GM08714 (cell line): ENCODE data around the gene CTIF.
"Not testable (repeated sequence)": the region's sequence is repeated elsewhere in the genome, so short reads cannot be mapped to it uniquely, and the experiment has no call there.

Source experiments
- H3K4me3 ChIP-seq: fragments of 200-500 bp; sonication (Bioruptor generic); 2 replicates; pipeline ENCODE4 v1.5.1; 2014; ENCODE audit warnings: mild to moderate bottlenecking, low read length, inconsistent platforms
- ZNF274 ChIP-seq: IDR thresholded peaks from 2 replicates; pipeline ENCODE4 v1.6.1; 2012; ENCODE audit warnings: mild to moderate bottlenecking, low read depth, low read length

CTIF gene

DNA sequence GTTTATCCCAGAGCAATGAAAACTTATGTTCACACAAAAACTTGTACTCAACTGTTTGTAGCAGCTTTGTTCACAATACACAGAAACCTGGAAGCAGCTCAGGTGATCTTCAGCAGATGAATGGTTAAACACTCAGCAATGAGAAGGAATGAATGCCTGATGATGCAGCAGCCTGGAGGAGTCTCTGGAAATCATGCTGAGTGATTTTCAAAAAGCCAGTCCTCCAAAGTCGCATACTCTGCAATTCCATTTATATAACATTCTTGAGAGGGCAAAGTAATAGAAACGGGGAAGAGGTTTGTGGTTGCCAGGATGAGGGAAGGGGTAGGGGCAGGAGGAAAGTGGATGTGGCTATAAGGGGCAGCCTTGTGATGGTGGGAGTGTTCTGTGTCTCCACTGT is 108.1 kb downstream of the CTIF start:
- no peak overlapping the region for H3K4me3 ChIP-seq
- no peak for TF ChIP-seq ZNF274

DNA sequence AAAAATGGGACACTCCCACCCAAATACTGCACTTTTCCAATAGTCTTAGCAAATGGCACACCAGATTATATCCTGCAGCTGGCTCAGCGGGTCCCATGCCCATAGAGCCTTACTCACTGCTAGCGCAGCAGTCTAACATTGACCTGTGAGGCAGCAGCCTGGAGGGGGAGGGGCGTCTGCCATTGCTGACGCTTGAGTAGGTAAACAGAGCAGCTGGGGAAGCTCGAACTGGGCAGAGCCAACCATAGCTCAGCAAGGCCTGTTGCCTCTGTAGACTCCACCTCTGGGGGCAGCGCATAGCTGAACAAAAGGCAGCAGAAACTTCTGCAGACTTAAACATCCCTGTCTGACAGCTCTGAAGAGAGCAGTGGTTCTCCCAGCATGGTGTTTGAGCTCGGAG is 110.4 kb downstream of the CTIF start:
- TF ChIP-seq ZNF274 = no peak
- no peak overlapping the region for H3K4me3 ChIP-seq

DNA sequence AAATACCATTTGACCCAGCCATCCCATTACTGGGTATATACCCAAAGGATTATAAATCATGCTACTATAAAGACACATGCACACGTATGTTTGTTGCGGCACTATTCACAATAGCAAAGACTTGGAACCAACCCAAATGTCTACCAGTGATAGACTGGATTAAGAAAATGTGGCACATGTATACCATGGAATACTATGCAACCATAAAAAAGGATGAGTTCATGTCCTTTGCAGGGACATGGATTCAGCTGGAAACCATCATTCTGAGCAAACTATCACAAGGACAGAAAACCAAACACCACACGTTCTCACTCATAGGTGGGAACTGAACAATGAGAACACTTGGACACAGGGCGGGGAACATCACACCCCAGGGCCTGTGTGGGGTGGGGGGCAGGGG is 115.8 kb downstream of the CTIF start:
- not testable (repeated sequence) for H3K4me3 ChIP-seq

DNA sequence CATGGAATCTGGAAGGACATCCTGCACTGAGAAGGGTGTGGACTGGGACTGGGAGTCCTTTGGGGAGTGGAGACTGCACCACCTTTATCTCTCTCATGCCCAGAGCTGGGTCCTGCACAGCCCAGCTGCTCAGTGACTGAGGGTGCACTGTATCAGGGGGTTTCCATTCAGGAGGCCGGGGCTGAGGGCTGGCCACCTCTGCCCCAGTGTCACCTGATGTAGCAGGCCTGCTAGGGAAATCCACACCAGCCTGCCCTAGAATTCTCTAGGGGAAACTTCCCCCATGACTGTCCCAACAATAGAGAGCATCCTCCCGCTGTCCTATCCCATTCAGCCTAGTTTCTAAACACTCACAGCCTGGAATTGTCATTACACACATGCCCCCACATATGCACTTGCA is 116.7 kb downstream of the CTIF start:
- no peak for TF ChIP-seq ZNF274

DNA sequence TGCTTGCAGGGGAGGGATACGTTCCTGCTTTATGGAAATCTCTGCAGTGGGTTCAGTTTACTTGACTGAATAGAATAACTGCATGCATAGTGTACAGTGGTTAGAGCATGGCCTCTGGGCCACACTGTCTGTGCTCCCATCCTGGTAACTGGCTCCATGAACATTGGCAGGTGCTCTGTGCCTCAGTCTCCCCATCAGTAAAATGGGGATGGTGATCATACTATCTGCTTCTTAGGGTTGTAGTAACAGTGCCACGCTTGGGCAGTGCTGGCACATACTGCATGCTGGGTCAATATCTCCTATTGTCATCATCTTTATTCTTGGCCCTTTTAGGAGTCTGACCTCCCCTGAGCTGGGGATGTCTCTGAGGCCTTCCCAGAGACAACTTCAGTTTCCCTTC is 117.3 kb downstream of the CTIF start:
- H3K4me3 ChIP-seq = no peak overlapping the region
- no peak for TF ChIP-seq ZNF274

More for the DNA sequence above, 116.7 kb downstream of the CTIF start:
- H3K4me3 ChIP-seq = no peak overlapping the region

DNA sequence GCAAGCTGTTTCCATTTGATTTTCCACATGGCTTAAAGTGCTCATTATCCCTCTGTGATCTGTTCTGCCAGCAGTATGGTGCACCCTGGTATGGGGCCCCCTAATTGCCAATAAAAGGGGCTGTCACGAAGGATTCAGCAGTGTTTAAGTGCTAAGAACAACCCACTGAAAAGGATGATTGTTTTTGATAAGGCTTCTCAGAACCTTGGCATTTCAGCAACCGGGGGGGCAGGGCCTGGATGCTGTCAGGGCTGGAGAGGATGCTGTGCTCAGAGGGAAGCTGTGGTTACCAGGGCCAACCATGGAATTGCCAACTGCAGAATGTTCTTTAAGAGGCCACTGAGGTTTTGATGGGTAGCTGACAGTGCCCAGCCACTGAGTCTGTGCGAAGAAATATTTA is 117.8 kb downstream of the CTIF start:
- no peak for TF ChIP-seq ZNF274

DNA sequence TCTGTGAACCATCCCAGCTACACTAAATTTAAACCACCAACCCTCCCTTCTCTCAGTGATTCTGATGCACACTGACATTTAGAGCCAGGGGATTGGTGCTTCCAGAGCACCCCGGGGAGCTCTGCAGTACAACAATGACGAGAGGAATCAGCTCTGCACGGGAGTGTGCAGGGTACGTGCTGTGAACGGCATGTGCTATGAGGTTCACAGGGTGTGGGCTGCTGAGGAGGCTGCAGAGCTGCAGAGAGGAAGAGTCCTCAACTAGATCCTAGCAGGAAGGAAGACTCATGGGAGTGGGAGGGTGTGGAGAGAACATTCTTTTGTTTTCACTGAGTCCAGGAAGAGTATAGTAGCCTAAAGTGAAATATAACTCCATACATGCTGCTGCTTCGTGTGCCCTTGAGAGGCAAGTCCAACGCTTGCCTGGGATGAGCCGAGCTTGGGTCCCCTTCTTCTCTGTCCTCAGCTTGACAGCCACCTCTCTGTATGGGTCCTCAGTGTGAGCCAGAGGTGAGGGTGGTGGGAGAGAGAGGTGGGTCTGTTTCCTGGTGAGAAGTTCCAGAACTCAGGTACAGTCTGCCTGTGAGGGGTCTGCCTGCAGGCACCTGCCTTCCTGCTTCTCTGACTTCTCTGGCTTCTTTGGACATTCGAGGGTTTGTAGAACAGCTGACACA is 118.8 kb downstream of the CTIF start:
- no peak overlapping the region for H3K4me3 ChIP-seq
- no peak for TF ChIP-seq ZNF274

More for the DNA sequence above, 117.8 kb downstream of the CTIF start:
- H3K4me3 ChIP-seq = no peak overlapping the region

DNA sequence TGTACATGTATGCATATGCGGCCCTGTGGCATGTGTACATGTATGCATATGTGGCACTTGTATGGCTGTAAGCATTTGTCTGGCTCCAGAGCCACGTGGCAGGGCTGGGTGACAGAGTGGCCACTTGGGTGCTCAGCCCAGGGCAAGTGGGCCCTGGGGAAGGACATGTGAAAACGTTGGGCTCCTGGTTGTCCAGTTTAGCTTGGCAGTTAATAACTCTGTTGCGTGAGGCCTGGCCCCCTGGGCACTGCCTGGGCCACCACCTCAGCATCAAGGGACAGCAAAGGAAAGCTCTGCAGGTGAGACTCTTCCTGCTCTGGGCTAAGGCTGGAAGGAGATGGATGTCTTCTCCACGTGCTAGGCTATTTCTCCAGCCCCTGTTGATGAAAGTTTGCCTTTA is 119.9 kb downstream of the CTIF start:
- no peak overlapping the region for H3K4me3 ChIP-seq
- no peak for TF ChIP-seq ZNF274

DNA sequence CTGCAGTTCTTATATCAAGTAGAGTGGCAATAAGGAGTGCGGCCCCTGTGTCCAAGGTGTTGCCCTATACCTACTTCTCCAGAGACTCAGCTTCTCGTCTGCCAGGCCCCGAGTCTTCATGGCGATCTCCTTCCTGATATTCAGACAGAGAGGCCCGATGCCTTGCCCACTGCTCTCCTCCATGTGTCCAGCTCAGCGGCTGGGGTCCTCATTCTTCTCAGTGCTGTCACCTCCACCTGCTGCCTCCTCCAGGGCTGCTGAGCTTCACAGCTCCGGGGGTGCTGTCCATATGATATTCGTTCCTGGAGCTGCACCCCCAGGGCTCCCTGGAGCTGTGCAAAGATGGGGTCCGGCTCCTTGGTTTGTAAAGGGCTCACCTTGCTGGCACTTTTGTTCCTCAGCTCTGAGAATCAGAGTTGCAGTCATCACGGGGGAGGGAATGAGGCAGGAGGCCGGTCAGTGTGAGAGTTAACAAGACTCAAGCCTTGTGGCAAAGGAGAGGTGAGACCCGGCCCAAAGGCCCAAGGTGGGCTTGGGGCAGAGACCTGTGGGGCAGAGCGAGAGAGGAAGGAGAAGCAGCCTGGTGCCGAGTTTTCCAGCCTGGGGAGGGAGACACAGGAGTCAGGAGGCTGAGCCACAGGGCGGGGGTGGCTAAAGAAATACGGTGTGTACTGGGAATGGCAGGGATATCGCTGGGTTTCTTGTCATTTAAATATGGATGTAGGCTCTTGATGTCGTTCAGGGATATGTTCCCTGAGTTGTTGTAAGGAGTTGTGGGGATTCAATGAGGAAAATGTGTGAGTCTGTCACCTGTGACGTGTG is 120.6 kb downstream of the CTIF start:
- TF ChIP-seq ZNF274 = no peak
- no peak overlapping the region for H3K4me3 ChIP-seq

DNA sequence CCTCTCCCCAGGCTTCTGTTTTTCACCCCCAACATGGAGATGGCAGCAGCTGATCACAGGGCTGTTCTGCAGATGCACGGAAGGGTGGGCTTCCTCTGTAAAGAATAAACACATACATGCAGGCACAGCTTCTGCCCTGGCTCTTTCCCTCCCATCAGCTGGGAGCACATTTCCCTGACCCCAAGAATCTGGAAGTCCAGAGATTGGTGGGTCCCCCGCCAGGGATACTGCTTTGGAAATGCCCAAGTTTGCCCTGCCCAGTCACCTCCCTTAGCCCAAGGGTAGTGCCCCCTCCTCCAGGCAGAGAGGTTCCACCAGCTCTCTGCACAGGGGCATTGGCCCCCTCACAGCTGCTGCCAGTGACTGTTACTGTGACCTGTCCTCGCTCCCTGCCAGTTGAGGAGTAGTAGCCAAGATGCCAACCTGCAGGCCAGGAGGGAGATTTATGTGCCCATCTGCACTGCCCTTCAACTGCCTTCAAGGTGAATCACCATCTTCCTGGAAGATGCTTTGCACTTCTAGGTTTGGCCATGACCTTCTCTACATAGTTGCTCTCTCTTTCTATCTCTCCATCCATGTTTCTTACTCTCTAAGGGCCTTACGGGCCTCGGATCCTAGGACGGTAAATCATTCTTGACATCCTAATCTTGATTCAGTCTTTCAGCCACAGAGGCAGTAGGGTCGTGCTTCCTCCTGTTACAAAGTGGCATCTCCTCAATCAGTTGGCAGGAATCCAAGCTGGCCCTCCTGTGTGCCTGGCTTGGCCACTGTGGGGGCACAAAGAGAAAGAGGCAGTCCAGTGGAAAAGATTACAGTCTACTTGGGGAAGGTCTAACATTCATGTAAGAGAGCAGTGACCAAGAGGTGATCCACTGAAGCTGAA is 121.8 kb downstream of the CTIF start:
- H3K4me3 ChIP-seq = no peak overlapping the region
- no peak for TF ChIP-seq ZNF274

DNA sequence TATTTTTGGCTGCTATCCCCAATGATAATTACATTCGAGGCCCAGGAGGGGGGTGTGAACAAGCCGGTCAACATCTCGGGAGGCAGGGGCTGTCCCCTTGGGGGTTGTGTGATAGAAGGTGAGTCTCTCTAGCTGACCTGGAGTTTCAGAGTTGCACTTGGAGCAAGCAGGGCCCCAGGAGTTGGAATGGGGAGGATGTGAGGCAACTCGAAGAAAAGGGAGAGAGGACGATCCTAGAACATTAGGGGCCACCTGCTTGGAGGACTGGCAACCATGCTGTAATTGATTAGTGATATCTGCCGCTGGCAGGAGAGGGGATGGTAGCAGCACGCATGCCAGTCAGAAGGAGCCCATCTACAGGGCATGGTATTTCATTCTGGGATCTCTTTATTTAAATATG is 122.6 kb downstream of the CTIF start:
- no peak overlapping the region for H3K4me3 ChIP-seq
- TF ChIP-seq ZNF274 = no peak

DNA sequence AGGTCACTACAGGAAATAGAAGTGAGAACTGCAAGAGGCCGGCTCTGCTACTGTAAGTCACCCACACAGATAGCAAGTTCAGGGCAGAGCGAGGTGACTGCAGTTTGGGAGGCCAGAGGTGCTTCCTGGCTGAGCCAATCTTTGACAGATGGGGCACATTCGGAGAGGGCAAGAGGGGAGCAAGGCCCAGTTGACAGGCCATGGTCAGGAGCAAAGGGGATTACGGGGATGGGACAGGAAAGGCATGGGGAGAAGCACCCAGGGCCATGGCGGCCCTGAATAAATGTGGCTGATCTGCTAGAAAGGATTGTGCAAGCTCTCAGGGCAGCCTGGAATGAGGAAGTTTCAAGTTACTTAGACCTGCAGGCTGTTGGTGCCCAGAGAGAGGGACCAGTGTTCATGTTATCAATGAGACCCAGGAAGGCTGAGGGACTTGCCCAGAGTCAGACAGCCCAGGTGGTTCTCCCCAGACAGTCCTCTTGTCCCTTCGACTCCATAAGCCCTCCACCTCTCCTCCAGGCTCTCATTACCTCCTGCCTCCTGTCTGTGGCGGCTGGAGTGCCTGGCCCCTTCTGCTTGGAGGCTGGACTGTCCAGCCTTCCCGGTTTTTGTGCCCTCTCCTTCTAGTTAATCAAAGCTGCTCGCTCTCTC is 123.3 kb downstream of the CTIF start:
- TF ChIP-seq ZNF274 = no peak
- H3K4me3 ChIP-seq = no peak overlapping the region

DNA sequence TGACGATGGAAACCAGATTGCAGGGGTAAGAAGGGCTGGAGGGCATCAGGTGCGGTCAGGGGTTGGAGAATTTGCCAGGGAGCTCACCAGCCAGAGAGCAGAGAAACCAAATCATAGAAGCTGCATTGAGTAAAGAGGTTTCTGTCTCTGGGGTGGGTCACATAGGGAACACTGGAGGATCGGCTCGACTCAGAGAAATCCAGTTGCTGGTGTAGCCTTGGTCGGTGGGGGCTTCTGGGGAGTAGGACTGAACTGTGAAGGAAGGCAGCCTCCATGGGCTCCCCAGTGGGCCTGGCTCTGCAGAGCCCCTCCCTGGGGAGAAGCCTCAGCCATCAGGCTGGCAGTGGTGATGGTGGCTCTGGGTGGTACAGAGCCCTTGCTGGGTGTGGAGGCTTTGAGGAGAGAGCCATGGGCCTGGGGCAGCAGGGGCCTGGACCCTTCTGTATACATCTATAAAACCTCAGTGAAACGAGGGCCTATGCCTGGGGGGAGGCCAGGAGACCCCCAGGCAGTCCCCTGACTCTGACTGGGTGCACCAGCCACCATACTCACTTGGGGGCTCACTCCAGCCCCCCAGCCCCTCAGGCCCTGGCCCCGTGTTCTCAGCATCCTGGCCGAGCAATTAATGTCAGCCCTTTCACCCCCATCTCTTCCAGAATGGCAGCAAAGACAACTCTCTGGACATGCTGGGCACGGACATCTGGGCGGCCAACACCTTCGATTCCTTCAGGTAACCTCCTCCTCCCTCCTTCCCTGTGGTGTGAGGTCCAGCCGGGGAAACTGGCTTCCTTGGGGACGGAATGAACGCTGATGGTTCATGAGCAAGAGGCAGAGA is 124.5 kb downstream of the CTIF start:
- H3K4me3 ChIP-seq = no peak overlapping the region
- no peak for TF ChIP-seq ZNF274
